Muscle of arm (tissue), 14 donors: ENCODE data around the gene GLUD2. TPM values are rescaled to one million over a fixed set of nuclear protein-coding genes. Genes with fewer than 3 reads are reported as not detected.
"Not testable (repeated sequence)": the region's sequence is repeated elsewhere in the genome, so short reads cannot be mapped to it uniquely, and the experiment has no call there.

ENCODE experiments used
- DNase-seq: peaks from one replicate; pipeline ENCODE4 v3.0.0-alpha.2; 2013
- long read RNA-seq, 11 donors: transcript quantifications; one replicate each; lab custom pipeline, GENCODE V29; 2026
- polyA plus RNA-seq, 12 donors: library from polyadenylated mRNA; unstranded; fragments of 120-200 nt; gene quantifications; one replicate each; pipeline ENCODE4 v1.2.1, GENCODE V29; 2013; ENCODE audit not compliant: insufficient read length in 12 of 12

GLUD2 gene
- polyA plus RNA-seq, result 1 to 10 TPM in 10 of 12 donors, not detected in 2; 1.8 to 3.0 (median 2.6) TPM
- long read RNA-seq, donor 1, partial matches to known transcripts, result 0 of 4 reads
- long read RNA-seq, donor 1, other reads (novel, unspliced or antisense), result 0 of 4 reads
- long read RNA-seq, donor 2, partial matches to known transcripts, result 0 of 4 reads
- long read RNA-seq, donor 2, other reads (novel, unspliced or antisense), result 0 of 4 reads
- long read RNA-seq, donor 3, result 0 reads
- long read RNA-seq, donor 4, result 0 reads
- long read RNA-seq, donor 5, partial matches to known transcripts, result 0 of 1 reads
- long read RNA-seq, donor 5, other reads (novel, unspliced or antisense), result 0 of 1 reads
- long read RNA-seq, donor 6, result 0 reads
- long read RNA-seq, donor 7, partial matches to known transcripts, result 0 of 1 reads
- long read RNA-seq, donor 7, other reads (novel, unspliced or antisense), result 0 of 1 reads
- long read RNA-seq, donor 8, partial matches to known transcripts, result 0 of 1 reads
- long read RNA-seq, donor 8, other reads (novel, unspliced or antisense), result 0 of 1 reads
- long read RNA-seq, donor 9, partial matches to known transcripts, result 0 of 1 reads
- long read RNA-seq, donor 9, other reads (novel, unspliced or antisense), result 0 of 1 reads
- long read RNA-seq, donor 10, partial matches to known transcripts, result 0 of 1 reads
- long read RNA-seq, donor 10, other reads (novel, unspliced or antisense), result 0 of 1 reads
- long read RNA-seq, donor 11, partial matches to known transcripts, result 0 of 2 reads
- long read RNA-seq, donor 11, other reads (novel, unspliced or antisense), result 0 of 2 reads

GRCh38 chrX:121047441-121048419, at the start of gene GLUD2:
Gene GLUD2, plus strand, starts transcription at chrX:121047610. Its CDS starts 75 bp downstream, at chrX:121047685.
- peak; percentile 31 for DNase-seq

- DNase-seq, result no peak
These were observed 48.0 kb upstream of the GLUD2 start for GRCh38 chrX:120999413-120999812.

GRCh38 chrX:121000589-121000988, 46.8 kb upstream of the GLUD2 start:
- no peak for DNase-seq

GRCh38 chrX:121008920-121009319, 38.5 kb upstream of the GLUD2 start:
- no peak for DNase-seq

GRCh38 chrX:121009764-121010163, 37.6 kb upstream of the GLUD2 start:
- no peak for DNase-seq

- no peak for DNase-seq
These were observed 37.2 kb upstream of the GLUD2 start for GRCh38 chrX:121010218-121010617.

GRCh38 chrX:121011254-121011653, 36.2 kb upstream of the GLUD2 start:
- no peak for DNase-seq

- no peak for DNase-seq
These were observed 33.4 kb upstream of the GLUD2 start for GRCh38 chrX:121013897-121014455.

GRCh38 chrX:121014826-121015225, 32.6 kb upstream of the GLUD2 start:
- DNase-seq, result no peak

GRCh38 chrX:121028419-121028818, 19.0 kb upstream of the GLUD2 start:
- no peak for DNase-seq

- no peak for DNase-seq
These were observed 17.3 kb upstream of the GLUD2 start for GRCh38 chrX:121030083-121030482.

- DNase-seq, result peak; percentile 60
These were observed 14.9 kb upstream of the GLUD2 start for GRCh38 chrX:121032531-121032930.

- no peak for DNase-seq
These were observed 11.3 kb upstream of the GLUD2 start for GRCh38 chrX:121036137-121036536.

GRCh38 chrX:121036951-121037350, 10.5 kb upstream of the GLUD2 start:
- DNase-seq, result no peak

GRCh38 chrX:121050781-121051180, 3.4 kb downstream of the GLUD2 start:
- peak; percentile 51 for DNase-seq

GRCh38 chrX:121052122-121052521, 4.7 kb downstream of the GLUD2 start:
- DNase-seq, result no peak

- no peak for DNase-seq
These were observed 14.9 kb downstream of the GLUD2 start for GRCh38 chrX:121062289-121062688.

GRCh38 chrX:121064579-121064978, 17.2 kb downstream of the GLUD2 start:
- DNase-seq, result no peak

- DNase-seq, result not testable (repeated sequence)
These were observed 36.8 kb downstream of the GLUD2 start for GRCh38 chrX:121084247-121084646.

GRCh38 chrX:121084903-121085611, 37.6 kb downstream of the GLUD2 start:
- DNase-seq, result no peak

GRCh38 chrX:121085612-121086010, 38.2 kb downstream of the GLUD2 start:
- no peak for DNase-seq
